SKM-1 treated with dmso at 0.1 percent for 144 hours (cell line): ENCODE data around the gene FKRP.

Experiments used
- DNase-seq: peaks from one replicate; lab custom pipeline; 2025; ENCODE audit not compliant: unreplicated experiment; lab: John Stamatoyannopoulos, UW

The FKRP gene

GRCh38 chr19:46731584-46731983, 14.3 kb upstream of the FKRP start:
- no peak for DNase-seq

DNA sequence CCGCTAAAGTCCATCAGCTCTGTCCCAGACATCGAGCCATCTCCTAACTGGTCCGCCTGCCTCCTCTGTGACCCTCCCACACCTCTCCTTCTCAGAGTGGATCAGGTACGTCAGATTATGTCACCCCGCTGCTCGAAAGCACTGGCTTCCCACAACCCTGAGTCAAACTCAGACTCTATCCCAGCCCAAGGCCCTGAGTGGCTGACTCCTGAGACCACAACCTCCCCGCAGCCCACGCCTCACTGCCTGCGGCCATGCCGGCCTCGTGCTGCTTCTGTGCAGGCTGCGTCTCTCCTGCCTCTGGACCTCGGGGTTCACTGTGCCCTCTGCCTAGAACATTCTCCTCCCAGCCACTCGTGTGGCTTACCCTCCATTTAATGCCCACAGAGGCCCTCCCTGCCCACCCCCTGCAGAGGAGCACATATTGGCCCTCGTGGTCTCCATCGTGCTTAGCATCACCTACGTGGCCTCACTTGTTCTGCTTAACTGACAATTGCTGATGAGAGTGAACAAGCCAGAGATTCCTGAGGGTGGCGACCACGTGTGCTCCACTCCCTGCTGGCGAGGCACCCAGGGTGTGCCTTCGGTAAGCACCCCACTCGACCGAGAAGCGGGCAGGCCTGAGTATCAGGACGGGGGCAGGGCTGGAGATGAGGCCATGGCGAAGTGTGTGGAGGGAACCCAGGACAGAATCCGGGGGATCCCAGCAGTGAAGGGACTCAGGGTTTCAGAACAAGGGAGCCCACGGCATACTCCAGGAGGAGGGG, 13.5 kb upstream of the FKRP start:
- DNase-seq = no peak

DNA sequence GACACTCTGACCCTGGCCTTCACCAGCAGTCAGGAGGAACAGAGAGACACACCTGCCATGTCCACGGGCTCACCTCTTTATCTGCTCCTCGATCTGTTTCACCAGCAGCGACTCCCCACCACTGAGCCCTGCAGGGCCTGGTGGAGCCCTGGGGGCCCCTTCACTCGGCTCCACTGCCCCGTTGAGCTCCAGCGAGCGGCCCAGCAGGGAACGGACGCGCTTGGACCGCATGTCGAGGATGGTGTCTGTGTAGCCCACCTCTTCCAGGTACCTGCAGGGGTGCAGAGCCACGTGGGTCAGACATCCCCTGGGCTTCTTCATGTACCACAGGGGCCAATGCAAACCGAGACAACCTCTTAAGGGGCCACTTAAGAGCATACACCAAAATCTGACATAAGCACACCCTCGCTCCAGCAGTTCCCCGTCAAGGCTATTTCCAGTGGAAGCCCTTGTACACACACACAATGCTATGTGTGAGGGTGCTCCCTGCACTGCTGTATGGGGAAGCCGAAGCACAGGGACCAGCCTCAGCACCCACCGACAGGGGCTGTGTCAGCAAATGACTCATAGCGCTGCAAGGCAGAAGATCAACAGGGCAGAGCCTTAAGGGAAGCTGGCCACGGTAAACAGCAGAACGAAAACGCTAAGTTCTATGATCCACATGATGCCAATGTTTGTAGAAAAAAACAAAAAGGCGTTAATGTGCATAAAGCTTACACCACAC, 12.7 kb upstream of the FKRP start:
- peak; percentile 42 for DNase-seq

GRCh38 chr19:46733690-46734292, 12.1 kb upstream of the FKRP start:
- peak; percentile 33 for DNase-seq

GRCh38 chr19:46736531-46737297, 9.1 kb upstream of the FKRP start:
- no peak for DNase-seq

- DNase-seq = no peak
Observed at GRCh38 chr19:46737298-46737654, 8.6 kb upstream of the FKRP start.

DNA sequence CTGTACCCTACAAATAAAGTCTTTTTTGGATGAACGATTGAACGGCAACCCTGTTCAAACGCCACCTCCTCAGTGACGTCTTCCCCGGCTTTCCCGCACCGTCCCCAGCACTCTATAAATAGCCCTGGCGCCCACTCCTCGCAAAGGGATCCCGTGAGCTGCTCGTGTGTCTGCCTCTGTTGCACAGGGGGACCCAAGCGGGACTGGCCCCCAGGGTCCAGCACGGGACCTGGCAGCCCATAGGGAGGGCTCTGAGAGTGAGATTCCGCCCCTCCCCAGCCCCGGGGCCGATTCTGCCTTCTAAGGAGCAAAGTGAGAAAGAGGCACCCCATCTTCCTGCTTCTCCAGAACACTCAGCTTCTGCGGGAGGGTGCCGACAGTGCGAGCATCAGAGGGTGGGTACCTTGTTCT, 8.1 kb upstream of the FKRP start:
- DNase-seq = no peak

DNA sequence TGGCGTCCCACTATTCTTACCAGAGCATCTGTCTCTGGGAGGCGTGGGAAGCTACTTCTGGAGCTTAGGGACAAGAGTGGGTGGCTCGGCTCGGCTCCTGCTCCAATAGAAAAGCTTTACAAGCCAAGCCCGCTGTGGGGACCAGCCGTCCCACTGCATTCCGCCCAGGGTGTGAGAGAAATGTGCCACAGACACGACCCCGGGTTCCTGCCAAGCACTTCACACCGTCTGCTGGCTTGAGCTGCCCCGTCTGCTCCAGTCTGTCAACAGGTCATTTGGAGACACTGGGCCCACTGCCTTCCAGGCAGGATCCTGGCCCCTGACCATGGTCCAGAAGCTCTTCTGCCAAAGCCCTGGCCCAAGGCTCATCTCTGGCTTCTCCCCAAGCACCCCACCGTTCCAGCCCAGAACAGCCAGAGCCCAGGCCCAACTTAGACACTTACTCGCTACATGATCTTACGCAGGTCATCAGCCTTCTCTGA, 6.5 kb upstream of the FKRP start:
- no peak for DNase-seq

DNA sequence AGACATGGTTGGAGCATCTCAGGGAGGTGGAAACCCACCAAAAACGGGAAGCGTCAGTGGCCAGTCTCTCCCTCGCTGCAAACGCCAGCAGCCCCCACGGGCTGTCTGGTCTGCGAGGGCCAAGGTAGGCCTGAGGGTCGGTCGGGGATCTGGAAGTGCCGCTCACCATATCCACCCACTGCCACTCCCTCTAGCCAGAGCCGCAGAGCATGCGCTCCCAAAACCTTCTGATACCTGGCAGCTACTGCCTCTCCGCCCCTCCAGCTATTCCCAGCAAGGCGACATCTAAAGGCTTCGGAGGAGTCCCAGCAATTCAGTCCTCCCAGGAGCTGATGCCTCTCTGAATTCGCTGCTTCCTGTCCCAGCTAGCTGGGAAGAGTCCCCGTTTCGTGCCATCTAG, 4.4 kb upstream of the FKRP start:
- no peak for DNase-seq

GRCh38 chr19:46742926-46743480, 2.9 kb upstream of the FKRP start:
- DNase-seq = no peak

- no peak for DNase-seq
Observed at GRCh38 chr19:46744005-46744691, 1.7 kb upstream of the FKRP start.

- DNase-seq = no peak
Observed at GRCh38 chr19:46745030-46745429, 827 bp upstream of the FKRP start.

DNA sequence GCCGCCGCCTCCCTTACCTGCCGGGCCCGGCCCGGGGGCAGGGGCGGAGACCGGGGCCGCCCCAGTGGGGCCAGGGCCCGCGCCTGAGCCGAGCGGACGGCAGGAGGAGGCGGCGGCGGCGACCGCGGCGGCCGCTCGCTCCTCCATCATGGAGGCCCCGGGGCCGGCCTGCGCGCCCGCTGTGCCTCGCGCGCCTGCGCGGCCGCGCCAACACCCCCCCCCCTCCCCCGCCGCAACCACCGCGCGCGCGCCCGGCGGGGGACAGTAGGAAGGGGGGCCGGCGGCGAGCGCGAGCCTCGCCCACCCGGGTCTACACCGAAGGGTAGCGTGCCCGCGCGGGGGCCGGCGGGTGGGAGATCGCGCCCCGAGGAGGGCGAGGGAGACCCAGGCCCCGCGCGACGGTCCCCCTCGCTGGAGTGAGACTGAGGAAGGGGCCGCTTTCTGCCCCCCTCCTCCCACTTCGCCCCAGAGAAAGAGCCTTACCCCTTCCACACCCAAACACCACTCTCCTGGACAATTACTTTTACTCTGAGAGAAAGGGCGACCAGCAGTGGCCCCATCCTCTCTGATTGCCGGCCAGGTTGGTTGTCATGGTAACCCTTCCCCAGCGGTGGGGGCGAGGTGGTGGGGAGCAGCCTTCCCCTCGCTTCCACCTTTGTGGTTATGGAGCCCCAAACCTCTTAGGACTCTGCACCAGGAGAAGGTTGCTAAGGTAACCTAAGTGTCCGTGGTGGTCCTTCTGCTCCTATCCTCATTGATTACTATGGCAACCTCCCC, 612 bp downstream of the FKRP start, which contains the start of gene STRN4:
Gene STRN4 (minus strand): TSS at position 170 of the 777 bp plus-strand sequence. CDS start 20 bp downstream, at position 150.
- DNase-seq = no peak

DNA sequence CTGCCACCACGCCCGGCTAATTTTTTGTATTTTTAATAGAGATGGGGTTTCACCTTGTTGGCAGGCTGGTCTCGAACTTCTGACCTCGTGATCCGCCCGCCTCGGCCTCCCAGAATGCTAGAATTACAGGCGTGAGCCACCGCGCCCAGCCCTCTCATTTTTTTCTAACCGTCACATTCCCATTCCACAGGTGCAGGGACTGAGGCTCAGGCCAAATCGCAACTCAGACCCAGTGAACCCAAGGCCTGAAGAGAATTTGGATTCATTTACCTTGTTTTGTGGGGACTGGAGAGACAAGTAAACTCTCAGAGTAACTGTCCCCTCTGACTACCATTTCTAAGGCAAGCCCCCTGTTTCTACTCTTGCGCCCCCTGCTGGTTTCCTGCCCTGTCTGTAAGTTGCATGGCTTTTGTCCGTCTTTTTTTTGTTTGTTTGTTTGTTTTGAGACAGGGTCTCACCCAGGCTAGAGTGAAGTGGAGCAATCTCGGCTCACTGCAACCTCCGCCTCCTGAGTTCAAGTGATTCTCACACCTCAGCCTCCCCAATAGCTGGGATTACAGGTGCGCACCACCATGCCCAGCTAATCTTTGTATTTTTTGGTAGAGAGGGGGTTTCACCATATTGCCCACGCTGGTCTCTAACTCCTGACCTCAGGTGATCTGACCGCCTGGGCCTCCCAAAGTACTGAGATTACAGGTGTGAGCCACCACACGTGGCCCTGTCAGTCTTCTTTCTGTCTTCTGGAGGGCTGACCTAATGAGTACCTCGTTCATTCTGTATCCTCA, 2.7 kb downstream of the FKRP start:
- DNase-seq = no peak

- no peak for DNase-seq
Observed at GRCh38 chr19:46753420-46754155, 7.7 kb downstream of the FKRP start.

DNA sequence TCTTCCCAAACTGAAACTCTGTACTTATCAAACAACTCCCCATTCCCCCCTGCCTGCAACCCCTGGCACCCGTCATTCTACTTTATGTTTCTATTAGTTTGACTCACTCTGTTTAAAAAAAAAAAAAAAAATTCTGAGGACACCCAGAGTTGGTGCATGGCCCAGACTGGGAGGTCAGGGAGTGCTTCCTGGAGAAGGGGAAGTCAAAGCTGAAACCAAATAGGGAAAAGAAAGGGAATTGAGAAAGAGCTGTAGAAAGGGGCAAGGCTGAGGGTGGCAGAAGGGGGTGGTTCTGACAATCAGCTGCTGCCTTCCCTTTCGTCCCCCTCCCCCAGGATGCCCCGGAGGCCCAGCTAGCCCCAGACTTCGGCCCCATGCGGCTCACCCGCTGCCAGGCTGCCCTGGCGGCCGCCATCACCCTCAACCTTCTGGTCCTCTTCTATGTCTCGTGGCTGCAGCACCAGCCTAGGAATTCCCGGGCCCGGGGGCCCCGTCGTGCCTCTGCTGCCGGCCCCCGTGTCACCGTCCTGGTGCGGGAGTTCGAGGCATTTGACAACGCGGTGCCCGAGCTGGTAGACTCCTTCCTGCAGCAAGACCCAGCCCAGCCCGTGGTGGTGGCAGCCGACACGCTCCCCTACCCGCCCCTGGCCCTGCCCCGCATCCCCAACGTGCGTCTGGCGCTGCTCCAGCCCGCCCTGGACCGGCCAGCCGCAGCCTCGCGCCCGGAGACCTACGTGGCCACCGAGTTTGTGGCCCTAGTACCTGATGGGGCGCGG, 9.4 kb downstream of the FKRP start:
- DNase-seq = no peak

GRCh38 chr19:46755853-46756543, 10.1 kb downstream of the FKRP start:
- DNase-seq = no peak
